ENCODE data around the gene PLCH1.

GRCh38 chr3:155760653-155761052 is 15.8 kb upstream of the PLCH1 start:
- TF ChIP-seq EZH2 (IDR thresholded peaks at IDR 0.05; ENCODE audit: low read depth), result no peak
- TF ChIP-seq CTCF (conservative IDR thresholded peaks at IDR 0.05), result no peak
